GM21447 (cell line): ENCODE measurements around the gene OCA2.

ENCODE experiments used
- ATAC-seq: cut with Tn5 transposase; IDR thresholded peaks from one replicate; pipeline ENCODE4 v1.9.1; 2021; ENCODE audit not compliant: unreplicated experiment

The OCA2 gene

DNA sequence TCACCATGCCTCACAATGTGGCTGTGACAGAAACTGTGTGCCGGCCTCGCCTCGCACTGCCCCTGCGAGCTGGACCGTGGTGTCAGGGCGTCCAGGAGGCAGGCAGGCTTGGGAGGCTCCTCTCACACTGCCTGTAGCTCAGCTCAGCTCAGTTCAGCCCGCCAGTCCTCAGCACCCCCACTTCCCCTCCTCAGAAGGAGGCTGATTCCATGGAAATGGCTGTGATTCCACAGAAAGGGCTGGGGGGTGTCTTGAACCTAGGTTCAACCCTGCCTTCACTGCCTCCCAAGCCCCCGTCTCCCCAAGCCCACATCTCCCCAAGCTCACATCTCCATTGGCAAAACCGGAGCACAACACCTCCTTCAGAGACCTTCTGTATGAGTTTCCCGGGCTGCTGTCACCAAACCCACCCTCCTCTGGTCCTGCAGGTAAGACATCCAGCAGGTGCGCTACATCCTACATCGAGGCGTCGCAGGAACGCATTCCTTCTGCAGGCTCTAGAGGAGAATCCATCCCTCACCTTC is 94.0 kb downstream of the OCA2 start:
- no peak for ATAC-seq

DNA sequence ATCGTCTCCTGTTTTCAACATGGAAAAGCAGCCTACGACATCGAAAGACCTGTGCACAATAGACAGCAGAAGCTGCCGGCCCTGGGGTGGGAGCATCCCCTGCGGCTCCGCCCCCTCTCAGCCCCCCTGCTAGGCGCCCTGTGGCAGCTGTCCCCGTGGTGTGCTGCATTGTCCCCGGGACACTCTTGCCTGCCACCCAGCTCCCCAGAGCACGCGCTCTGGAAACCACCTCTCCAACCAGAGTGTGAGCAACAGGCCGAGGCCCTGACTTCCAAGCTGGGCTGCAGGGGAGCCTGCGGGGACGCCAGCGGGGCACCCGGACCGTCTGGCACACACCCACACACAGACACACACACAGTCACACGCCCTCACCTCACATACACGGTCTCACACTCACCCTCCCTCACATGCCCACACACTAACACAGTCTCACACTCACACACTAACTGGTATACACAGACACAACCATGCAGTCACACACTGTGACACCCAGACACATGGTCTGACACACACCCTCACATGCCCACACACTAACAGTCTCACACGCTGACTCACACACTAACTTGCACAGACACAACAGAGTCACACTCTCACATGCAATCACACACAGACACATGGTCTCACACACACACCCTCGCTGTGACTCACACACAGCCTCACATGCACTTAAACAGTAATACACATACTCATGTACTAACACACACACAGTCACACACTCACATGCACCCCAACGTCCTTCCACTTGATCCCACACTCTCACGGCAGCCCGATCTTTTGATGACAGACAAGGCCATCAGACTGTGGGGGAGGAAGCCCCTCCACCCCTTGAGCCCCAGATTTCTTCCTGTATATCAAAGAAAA is 94.7 kb downstream of the OCA2 start:
- no peak for ATAC-seq

DNA sequence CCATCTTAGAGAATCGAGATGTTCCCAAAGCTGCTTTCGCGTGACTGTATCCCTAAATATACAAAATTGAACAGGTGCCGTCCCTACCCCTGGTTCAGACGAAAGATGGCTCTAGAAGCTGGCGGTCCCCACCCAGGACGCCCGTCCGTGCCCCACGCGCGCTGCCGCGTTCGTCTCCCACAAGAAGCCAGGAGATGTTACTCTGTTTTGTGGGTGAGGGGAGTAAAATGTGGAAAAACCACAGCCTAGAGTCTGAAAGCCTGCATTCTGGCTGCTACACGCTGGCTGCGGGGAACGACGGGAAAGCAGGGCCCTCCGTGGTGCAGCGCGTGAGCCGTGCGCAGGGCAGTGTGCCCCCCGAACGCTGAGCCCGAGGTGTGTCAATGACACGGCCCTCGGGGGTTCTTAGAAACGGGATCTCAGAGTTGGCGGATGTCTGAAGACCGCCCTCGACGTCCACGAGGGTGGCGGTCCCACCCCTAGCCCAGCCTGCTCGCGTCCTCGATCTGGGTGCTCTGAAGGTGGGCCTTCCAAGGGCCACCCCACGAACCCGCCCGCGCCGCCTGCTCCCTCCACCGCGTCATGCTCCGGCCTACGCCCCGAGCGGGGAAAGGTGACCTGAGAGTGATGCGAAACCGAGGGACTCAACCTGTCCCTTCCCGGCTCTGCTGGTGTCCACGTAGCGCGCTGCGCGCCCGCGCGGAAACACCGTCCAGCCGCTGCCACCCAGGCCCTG is 95.6 kb downstream of the OCA2 start:
- no peak for ATAC-seq

DNA sequence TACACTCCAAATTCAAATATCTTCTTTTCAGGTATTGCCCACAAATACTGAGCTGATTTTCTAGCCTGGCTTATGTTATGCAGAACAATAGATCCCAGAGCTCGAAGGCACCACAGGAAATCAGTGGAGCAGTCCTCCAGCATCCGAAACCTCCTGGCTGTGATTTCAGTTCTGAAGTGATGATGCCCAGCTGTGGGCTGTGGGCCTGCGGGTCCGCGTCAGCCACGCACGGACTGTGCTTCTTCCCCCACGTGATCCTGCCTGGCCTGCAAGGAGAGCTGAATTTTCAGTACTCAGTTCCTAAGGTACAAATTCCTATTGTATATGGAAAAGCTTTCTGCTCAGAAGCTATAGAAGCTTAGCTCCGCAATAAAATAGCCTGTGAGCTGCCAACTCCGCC is 96.2 kb downstream of the OCA2 start:
- ATAC-seq, result no peak

DNA sequence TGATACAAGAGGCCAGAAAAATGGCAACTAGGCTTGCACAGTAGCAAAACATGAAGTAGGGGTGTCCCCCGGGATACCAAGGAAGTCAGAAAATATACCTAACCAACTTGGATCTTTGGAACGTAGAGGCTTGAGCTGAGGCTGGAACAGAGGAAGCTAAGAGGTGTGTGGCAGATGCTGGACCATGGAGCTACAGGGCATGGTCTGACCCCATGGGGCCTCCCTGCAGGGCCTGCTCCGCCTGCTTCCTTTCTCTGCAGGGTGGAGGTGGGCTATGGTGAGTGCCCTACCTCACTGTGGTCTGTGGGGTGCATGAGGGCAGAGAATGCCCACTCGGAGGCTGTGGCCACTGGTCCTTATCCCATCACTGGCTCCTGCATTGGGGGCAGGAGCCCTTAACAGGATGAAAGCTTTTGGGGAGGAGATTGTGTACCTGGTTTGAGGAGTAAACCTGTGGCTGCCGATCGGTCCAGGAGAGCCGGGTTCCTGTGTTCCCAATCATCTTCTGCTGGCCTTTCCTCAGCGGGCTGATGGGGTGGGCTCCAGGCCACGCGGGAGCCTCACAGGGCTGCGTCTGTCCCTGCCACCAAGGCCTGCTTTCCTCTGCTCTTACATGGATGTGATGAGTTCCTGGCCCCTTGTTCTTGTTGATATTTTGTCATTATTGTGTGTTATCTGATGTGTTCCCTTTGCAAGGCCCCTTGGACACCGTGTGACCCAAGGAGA is 96.8 kb downstream of the OCA2 start:
- ATAC-seq, result no peak

DNA sequence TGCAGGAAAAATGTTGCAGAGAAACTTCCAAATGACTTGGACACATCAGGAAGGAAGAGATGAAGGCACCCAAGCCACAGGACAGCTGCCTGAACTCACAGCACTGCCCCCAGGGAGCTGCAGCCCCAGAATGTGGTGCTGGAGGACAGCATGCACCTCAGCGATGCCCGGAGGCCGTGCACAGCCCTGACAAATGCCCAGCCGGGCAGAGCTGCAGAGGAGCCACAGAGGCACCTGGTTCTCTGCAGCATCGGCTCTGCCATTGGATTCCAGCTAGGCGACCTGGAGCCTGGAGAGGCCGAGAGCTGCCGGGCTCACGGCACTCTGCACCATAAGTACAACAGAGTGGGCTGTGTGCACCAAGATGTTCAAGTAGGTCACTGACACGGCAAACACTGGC is 97.5 kb downstream of the OCA2 start:
- ATAC-seq, result no peak

DNA sequence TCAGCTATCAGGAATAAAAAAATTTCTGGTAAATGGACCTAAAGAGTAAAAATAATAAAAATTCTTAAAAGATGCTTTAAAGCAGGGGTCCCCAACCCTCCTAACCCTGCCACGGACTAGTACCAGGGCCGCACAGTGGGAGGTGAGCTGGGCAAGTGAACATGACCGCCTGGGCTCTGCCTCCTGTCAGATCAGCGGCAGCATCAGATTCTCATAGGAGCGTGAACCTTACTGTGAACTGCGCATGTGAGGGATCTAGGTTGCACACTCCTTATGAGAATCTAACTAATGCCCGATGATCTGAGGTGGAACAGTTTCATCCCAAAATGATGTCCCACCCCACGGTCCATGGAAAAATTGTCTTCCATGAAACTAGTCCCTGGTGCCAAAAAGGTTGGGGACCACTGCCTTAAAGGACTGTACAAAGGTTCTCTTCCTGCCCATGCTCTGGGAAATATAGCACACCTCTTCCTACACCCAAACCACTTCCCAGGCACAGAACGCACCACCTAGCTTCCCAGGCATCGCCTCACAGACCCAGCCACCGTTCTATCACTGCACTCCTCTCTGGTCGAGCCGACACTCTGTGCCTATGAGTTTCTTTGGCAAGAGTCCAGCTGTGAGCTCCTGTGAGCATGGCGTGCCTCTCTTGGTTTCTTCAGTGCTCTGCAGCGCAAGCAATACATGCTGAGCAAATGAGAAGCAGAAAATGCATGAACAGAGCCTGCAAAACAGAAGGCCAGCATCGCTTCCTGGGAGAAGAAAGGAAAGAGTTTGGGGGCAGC is 104.9 kb downstream of the OCA2 start:
- ATAC-seq, result no peak

DNA sequence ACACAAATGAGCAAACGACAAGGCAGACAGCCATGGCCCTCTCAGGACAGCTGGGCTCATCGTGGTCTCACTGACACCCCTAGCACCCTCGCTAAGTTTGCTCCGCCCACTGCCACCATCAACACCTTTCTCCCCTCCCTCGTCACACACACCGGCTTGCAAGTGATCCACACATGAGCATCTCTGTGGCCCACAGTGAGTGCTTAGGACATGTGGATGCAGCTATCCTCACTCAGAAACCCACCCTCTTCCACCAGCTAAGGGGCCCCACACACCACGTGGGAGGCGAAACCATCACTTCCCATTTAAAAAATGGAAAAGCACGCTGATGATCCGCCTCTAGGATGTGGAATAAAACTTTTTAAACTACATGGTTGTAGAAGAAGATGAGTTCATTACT is 105.6 kb downstream of the OCA2 start:
- no peak for ATAC-seq

DNA sequence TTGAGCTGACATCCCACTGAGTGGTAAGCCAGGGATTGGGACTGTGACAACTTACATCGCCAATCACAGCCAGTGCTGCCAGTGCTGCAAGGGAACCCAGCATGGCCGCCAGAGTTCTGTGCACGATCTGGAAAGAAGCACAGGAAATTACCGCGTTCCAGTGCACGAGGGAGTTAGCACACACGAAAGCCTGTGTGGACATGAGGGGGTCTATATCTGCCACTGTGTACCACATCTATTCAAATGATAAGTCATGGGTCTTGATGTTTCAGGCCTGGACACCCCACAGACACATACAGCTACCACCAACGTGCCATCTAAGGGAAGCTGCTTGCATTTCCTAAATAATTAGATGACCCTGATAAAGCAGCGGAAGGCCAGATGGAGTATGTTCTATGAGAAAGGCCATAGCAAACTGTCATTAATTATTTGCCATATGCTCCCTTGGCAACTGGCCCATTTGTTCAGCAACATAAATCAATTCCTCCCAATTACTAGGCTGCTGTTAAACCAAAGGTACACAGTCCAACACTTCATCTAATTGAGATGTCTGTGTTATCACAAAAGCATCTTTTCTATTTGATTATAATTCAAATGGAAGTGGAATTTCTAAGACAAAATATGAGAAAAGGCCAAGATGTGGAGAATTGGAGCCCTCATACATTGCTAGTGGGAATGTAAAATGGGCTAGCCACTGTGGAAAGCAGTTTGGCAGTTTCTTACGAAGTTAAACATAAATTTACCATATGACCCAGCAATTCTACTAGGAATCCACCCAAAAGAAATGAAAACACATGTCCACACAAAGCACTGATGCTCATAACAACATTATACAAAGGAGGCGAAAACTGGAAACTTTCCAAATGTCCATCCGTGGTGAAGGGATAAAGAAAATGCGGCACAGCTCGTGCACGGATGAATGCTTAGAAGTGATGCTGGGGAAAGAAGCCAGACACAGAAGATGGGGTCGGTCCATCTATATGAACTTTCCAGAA is 108.3 kb downstream of the OCA2 start:
- no peak for ATAC-seq

DNA sequence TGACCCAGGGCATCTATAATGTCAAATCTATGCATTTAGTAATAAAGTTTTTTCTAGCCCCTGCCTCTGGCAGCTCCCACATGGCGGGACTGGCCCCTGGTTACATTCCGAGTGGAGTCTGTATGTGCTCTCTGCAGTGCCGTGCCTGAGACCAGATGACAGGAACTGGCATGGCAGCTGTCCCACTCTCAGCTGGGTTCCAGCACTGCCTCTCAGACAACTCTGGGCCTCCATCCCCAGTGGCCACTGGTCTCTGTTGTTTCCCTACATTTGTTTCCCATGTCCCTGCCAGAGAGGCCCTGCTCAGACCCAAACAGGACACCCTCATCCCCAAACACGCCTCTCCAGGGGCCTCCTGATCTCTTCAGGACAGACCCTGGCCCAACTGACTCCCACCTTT is 109.3 kb downstream of the OCA2 start:
- no peak for ATAC-seq

- no peak for ATAC-seq
Observed at GRCh38 chr15:27989427-27989826, 109.7 kb downstream of the OCA2 start.

- no peak for ATAC-seq
Observed at GRCh38 chr15:27985099-27985498, 114.0 kb downstream of the OCA2 start.

DNA sequence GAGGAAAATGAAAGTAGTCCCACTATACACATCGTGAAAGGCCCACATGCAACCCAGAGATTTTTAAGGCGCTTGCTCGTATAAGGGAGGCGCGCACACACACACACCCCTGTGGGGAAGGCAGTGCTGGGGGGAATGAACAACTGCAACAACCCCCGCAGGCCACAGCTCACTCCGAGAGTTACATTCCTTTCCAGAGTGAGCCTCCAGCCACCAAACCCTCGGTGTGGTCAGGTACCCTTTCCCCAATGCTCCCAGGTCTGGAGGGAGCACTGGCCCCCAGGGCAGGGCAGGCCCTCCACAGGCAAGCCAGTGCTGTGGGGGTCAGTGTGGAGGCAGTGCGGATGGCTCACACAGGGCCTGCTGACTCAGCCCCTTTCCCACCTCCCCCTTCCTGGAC is 115.6 kb downstream of the OCA2 start:
- no peak for ATAC-seq

DNA sequence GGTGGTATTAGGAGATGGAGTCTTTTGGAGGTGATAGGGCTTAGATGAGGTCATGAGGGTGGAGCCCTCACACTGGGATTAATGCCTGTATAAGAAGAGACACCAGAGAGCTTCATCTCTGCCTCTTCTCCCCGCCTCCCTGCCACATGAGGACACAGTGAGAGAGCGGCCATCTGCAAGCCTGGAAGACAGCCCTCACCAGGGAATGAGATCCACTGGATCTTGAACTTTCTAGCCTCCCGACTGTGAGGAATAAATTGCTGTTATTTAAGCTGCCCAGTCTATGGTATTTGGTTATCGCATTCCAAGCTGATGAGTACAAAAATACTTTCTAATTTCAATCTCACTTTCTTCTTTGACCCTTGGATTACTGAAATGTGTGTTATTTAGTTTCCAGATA is 121.4 kb downstream of the OCA2 start:
- ATAC-seq, result no peak

- no peak for ATAC-seq
Observed at GRCh38 chr15:27973886-27974285, 125.2 kb downstream of the OCA2 start.

DNA sequence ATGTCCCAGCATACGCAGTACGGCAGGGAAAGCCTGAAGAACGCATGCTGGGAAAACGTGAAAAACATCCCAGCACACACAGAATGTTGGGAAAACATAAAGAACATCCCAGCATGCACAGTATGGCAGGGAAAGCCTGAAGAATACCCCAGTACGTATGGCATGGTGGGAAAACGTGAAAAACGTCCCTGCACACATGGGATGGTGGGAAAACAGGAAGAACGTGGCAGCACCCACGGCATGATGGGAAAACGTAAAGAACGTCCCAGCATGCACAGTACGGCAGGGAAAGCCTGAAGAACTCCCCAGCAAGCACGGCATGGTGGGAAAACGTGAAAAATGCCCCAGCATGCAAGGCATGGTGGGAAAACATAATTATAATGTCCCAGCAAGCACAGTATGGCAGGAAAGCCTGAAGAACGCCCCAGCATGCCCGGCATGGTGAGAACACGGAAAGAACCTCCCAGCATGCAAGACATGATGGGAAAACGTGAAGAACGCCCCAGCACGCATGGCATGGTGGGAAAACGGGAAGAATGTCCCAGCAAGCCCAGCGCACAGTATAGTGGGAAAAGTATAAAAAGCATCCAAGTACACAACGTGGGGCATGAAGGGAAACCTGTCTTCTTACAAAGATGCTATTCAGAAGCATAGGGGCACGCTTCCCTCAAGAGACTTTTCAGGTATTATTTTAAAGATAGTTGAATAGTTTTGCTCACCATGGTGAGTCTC is 128.3 kb downstream of the OCA2 start:
- no peak for ATAC-seq

GRCh38 chr15:27967541-27967940 is 131.6 kb downstream of the OCA2 start:
- ATAC-seq, result no peak

GRCh38 chr15:27965546-27965945 is 133.6 kb downstream of the OCA2 start:
- no peak for ATAC-seq

GRCh38 chr15:27961801-27962200 is 137.3 kb downstream of the OCA2 start:
- ATAC-seq, result no peak
